GM18505 (cell line): ENCODE results near the gene CREBRF.
"Not testable (repeated sequence)": the region's sequence is repeated elsewhere in the genome, so short reads cannot be mapped to it uniquely, and the experiment has no call there.

Experiments
- ATAC-seq: cut with Tn5 transposase; IDR thresholded peaks from one replicate; pipeline ENCODE4 v1.9.1; 2021; ENCODE audit not compliant: unreplicated experiment
- POLR2A ChIP-seq: IDR thresholded peaks from 4 replicates; pipeline ENCODE4 v1.6.1; 2011; ENCODE audit warnings: borderline replicate concordance; ENCODE audit not compliant: insufficient read depth, insufficient read length; ENCODE audit errors: extremely low read depth

Gene CREBRF

GRCh38 chr5:173047838-173048105 is 8.4 kb upstream of the CREBRF start:
- TF ChIP-seq POLR2A: no peak
- no peak for ATAC-seq

DNA sequence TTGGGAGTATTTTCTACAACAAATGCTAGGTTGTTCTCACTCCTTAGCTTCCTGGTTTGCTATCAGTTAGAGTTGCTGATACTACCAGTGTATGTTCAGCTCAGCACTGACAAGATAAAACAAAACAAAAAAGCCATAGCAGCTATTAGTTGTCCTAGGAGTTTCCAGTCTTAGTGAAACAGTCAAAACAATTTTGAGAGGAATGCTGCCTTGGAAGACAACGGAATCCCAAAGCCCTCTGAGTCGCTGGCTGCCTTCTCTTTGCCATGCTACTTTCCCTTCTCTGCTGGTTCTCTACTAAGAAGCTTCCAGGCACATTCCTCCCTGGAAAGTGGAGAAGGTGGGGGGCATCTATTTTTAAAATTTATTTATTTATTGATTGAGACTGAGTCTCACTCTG is 5.4 kb upstream of the CREBRF start:
- no peak for ATAC-seq
- no peak for TF ChIP-seq POLR2A

DNA sequence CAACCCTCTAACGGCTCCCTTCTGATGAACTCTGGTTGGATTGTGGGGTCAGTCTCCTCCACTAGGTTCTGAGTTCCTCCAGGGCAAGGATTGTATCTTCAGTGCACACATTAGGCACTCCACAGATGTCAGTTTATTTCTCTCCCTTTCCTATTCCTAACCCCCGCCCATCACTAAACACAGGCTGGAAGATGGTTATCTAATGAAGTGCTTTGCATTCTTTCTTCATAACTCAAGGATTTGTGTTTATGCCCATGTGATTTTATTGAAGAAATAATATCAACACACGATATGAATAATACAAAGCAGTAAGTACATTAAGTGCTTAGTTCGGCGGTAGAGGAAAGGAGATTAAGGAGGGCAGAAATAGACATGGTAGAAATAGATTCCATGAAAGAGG is 4.4 kb upstream of the CREBRF start:
- ATAC-seq: no peak
- TF ChIP-seq POLR2A: no peak

DNA sequence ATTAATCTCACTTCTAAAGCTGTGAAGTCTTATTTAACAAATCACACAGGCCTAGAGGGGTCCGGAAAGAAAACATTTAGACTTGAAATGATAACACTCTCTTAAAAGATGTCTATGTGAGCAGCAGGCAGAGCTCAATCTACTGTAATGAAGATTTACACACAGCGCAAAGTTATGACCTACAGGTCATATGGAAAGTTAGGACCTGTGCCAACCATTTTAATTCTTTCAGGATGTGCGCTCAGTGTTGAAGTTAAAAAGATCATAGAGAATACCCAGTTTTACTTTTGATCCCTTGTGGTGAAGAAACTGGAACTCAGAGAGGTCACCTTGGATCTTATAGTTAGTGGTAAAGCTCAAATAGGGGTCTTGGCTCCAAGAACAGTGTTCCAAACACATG is 3.1 kb upstream of the CREBRF start:
- no peak for ATAC-seq
- TF ChIP-seq POLR2A: no peak

GRCh38 chr5:173055042-173055721 is 970 bp upstream of the CREBRF start:
- no peak for ATAC-seq
- TF ChIP-seq POLR2A: no peak

- peak; percentile 0 for ATAC-seq
- no peak for TF ChIP-seq POLR2A
These were observed 500 bp upstream of the CREBRF start for GRCh38 chr5:173055722-173055982.

GRCh38 chr5:173056783-173057061 is 570 bp downstream of the CREBRF start:
- ATAC-seq: peak; percentile 21
- no peak for TF ChIP-seq POLR2A

DNA sequence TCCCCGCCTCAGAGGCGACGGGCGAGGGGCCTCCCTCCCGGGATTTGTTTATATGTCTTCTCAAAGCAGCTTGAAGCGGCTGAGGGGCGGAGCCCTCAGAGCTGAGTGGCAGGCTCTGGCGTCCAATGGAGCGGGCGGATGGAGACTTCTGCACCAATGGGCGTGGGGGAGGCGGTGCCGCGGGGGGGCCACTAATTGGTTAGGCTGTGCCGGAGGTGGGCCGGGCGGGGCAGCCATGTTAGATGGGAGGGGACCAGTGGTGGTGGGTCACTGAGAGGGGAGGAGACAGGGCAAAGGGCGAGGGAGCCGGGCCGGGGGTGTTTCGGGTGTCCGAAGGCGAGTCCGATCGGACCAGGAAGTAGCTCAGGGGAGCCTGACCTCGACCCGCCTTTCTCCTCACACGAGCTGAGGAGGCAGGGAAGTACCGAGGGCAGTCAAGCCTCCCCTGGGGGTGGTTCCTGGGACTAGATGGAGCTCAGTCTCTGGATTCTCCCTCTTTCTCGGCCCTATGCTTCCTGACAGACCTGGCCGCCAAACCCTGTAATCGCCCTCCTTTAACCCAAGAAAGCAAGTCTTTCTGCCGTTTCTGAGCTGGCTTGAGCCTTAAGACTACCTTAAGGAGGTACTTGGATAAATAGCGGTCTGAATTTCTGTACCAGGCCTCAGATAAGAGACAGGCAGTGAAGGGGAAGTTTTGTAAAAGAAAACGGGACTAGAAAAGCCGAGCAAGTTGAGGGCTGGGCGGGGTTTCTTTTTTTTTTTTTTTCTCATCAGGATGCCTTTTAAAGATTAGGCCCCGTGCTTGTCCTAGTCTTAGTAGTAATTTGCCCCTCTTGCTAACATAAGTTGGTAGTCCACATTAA is 1.1 kb downstream of the CREBRF start:
- ATAC-seq: peak; percentile 76
- peak; percentile 66 for TF ChIP-seq POLR2A

DNA sequence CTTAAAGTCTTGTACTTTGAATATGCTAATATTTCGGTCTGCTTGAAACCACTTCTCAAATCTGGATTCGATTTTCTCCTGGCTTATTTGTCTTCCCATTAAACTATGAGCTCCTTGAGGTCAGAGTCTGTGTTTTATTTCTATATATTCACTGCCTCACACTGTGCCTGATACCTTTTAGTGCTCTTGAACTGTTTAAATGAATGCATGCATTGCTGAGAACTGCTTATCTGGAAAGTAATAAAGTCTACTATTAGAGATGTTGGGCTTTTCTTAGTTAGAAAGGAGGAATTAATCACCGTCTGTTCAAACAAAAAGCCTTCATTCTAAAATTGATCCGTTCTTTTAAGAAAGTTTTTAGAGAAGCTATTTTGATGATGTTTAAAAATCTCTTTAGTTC is 6.0 kb downstream of the CREBRF start:
- TF ChIP-seq POLR2A: no peak
- ATAC-seq: no peak

GRCh38 chr5:173065155-173065554 is 9.0 kb downstream of the CREBRF start:
- ATAC-seq: no peak
- TF ChIP-seq POLR2A: no peak

- TF ChIP-seq POLR2A: no peak
- no peak for ATAC-seq
These were observed 13.5 kb downstream of the CREBRF start for GRCh38 chr5:173069671-173070070.

DNA sequence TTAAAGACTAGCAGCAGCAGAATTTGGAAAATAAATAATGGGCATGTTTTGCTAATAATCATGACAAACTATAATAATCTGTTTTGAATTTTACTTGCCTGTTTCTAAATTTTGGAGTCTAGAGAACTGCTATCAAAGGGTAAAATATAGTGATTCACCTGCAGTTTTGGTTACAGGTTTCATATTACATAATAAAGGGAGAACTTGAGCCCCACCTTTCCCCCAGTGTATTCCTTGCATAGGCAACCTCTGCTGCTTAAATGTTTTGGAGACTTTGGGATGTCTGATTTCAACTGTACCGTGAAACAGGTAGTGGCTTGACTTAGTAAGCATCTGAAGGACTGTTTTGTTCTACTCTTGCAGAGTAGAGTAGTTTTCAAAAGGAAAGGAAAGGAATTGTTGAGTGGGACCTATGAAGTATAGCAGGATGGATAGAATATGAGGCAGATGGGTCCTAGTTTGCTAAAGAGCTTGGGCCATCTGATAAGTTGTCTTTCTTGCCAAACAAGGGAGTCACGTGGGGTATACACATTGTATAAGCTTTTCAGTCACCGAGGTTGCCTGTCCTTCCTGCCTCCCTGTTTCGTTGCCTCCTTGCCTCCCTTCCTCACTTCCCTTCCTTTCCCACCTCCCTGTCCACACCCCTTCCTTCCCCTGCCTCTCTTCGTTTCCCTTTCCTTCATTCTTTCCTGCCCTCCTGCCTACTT is 19.1 kb downstream of the CREBRF start:
- no peak for TF ChIP-seq POLR2A
- ATAC-seq: no peak

GRCh38 chr5:173075970-173076369 is 19.8 kb downstream of the CREBRF start:
- no peak for TF ChIP-seq POLR2A
- ATAC-seq: no peak

- not testable (repeated sequence) for ATAC-seq
These were observed 20.3 kb downstream of the CREBRF start for GRCh38 chr5:173076471-173076870.
